Cardiac muscle cell (in vitro differentiated cells and primary cell): ENCODE measurements around the gene PCDH15. TPM values are rescaled to one million over a fixed set of nuclear protein-coding genes. Genes with fewer than 3 reads are reported as not detected.

Experiments
- DNase-seq, 2 donors: peaks; one replicate each; pipeline versions ENCODE4 v3.0.0 to v3.0.0-alpha.2; 2010 to 2017; ENCODE audit warnings: low read depth in 1 of 2, low spot score in 1 of 2
- H3K27ac ChIP-seq: fragments of 200-600 bp; sonication (generic); 2 replicates; pipeline ENCODE4 v1.5.1; 2016
- H3K27me3 ChIP-seq: fragments of 200-600 bp; sonication (generic); 2 replicates; pipeline ENCODE4 v1.6.0; 2016; ENCODE audit warnings: control low read depth
- H3K36me3 ChIP-seq: fragments of 200-600 bp; sonication (generic); 2 replicates; pipeline ENCODE4 v1.5.1; 2016; ENCODE audit warnings: control low read depth
- H3K4me1 ChIP-seq: fragments of 200-600 bp; sonication (generic); 2 replicates; pipeline ENCODE4 v1.8.1; 2017; ENCODE audit warnings: low read depth, mild to moderate bottlenecking, mixed run types
- H3K4me3 ChIP-seq: fragments of 200-600 bp; sonication (generic); 2 replicates; pipeline ENCODE4 v1.5.1; 2016; ENCODE audit warnings: mild to moderate bottlenecking
- H3K9me3 ChIP-seq: fragments of 200-600 bp; sonication (generic); 2 replicates; pipeline ENCODE4 v1.5.1; 2017; ENCODE audit warnings: low read depth, mild to moderate bottlenecking, control low read depth
- polyA plus RNA-seq: library from polyadenylated mRNA; unstranded; fragments of >200 nt; fragmentation: Nextera tagmentation; extraction: Ambion mirVana; gene quantifications from 2 replicates; pipeline ENCODE4 v1.2.1, GENCODE V29; 2016
- total RNA-seq: library from RNA; depleted of rRNA; stranded (reverse); fragments of >200 nt; gene quantifications from 2 replicates; pipeline ENCODE4 v1.2.3, GENCODE V29; 2016
- TF ChIP-seq, protein P1 (sequence below): IDR thresholded peaks from 2 replicates; pipeline ENCODE4 v1.5.1; 2012; ENCODE audit warnings: low read depth, mild to moderate bottlenecking, low read length

PCDH15 gene
- total and polyA plus RNA-seq, 2 experiments from 2014 or later = 0.30 TPM; not detected in 1

DNA sequence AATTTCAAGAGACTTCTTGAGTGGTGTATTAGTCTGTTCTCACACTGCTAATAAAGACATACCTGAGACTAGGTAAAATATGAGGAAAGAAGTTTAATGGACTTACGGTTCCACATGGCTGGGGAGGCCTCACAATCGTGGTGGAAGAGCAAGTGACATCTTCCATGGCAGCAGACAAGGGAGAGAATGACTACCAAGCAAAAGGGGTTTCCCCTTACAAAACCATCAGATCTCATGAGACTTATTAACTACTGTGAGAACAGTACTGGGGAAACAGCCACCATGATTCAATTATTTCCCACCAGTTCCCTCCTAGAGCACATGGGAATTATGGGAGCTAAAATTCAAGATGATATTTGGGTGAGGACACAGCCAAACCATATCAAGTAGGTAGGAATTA, 150.5 kb downstream of the PCDH15 start:
- no peaks in the 10 kb centered on the region for H3K4me1 ChIP-seq
- H3K27ac ChIP-seq = no peak overlapping the region
- no peaks in the 10 kb centered on the region for H3K27me3 ChIP-seq
- TF ChIP-seq, protein P1, sequence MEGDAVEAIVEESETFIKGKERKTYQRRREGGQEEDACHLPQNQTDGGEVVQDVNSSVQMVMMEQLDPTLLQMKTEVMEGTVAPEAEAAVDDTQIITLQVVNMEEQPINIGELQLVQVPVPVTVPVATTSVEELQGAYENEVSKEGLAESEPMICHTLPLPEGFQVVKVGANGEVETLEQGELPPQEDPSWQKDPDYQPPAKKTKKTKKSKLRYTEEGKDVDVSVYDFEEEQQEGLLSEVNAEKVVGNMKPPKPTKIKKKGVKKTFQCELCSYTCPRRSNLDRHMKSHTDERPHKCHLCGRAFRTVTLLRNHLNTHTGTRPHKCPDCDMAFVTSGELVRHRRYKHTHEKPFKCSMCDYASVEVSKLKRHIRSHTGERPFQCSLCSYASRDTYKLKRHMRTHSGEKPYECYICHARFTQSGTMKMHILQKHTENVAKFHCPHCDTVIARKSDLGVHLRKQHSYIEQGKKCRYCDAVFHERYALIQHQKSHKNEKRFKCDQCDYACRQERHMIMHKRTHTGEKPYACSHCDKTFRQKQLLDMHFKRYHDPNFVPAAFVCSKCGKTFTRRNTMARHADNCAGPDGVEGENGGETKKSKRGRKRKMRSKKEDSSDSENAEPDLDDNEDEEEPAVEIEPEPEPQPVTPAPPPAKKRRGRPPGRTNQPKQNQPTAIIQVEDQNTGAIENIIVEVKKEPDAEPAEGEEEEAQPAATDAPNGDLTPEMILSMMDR = no peak
- H3K4me3 ChIP-seq = no peak overlapping the region
- H3K9me3 ChIP-seq = no peaks in the 10 kb centered on the region
- H3K36me3 ChIP-seq = no peaks in the 10 kb centered on the region
- no peak for DNase-seq

DNA sequence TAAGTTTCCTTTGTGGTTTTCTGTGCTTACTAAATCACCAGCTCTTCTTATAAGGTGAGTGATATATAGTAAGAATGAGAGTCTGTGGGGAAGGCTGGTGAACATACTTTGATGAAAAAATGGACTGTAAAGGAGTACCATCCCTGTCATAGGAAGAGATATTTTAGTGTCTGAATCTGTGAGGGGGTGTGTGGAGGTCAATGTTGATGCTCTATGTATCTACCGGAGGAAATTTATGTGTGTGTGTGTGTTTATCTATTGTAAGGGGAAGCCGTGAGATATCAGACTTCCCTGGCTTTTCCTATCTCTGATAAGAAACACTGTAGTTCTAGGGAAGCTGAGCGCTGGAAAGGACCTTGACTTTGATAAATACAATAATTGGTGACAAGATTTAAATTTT, 179.0 kb downstream of the PCDH15 start:
- H3K4me3 ChIP-seq = no peak overlapping the region
- no peaks in the 10 kb centered on the region for H3K36me3 ChIP-seq
- TF ChIP-seq, protein P1 = no peak
- no peaks in the 10 kb centered on the region for H3K27me3 ChIP-seq
- H3K4me1 ChIP-seq = no peaks in the 10 kb centered on the region
- DNase-seq = no peak
- no peaks in the 10 kb centered on the region for H3K9me3 ChIP-seq
- H3K27ac ChIP-seq = no peak overlapping the region

DNA sequence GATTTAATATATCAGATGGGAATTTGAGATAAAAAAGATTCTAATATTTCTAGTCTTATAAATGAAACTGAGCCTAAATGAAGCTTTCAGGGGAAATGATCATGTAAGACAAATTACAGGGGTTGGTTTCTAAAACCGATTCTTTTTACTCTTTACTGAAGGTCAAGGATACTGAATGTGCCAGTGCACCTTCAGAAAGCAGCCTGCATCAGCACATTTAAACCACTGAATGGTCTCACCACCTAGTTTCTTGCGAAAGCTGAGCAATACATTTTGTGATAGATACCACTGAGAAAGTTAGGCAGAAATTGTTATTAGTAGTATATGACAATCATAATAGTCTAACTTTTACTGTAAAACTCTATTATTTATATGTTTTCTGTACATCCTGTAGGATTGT, 180.7 kb downstream of the PCDH15 start:
- TF ChIP-seq, protein P1 = no peak
- Histone ChIP-seq H3K27ac (no peak overlapping the region), H3K36me3 (no peaks in the 10 kb centered on the region), H3K4me3 (no peak overlapping the region), H3K27me3 (no peaks in the 10 kb centered on the region), H3K9me3 (no peaks in the 10 kb centered on the region), H3K4me1 (no peaks in the 10 kb centered on the region)
- DNase-seq = no peak

DNA sequence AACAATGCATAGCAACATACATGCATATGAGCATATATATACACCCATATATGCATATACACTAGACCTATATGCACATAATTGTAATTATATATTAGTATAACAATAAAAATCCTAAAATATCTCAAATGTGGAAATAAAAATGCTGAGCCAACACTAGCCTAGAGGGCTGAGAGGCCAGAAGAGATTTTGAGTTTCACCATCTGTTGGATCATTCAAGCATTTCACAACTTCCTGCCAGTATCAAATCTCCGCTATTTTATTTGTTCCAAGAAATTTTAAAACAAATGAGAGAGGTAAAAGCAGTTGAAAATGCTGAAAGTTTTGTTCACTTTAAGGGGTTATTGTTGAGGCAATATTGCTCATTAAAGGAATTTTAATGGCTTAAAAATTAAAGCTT, 187.0 kb downstream of the PCDH15 start:
- Histone ChIP-seq H3K9me3 (no peaks in the 10 kb centered on the region), H3K27me3 (no peaks in the 10 kb centered on the region), H3K36me3 (no peaks in the 10 kb centered on the region), H3K4me3 (no peak overlapping the region), H3K27ac (no peak overlapping the region), H3K4me1 (no peaks in the 10 kb centered on the region)
- no peak for DNase-seq
- TF ChIP-seq, protein P1 = no peak

DNA sequence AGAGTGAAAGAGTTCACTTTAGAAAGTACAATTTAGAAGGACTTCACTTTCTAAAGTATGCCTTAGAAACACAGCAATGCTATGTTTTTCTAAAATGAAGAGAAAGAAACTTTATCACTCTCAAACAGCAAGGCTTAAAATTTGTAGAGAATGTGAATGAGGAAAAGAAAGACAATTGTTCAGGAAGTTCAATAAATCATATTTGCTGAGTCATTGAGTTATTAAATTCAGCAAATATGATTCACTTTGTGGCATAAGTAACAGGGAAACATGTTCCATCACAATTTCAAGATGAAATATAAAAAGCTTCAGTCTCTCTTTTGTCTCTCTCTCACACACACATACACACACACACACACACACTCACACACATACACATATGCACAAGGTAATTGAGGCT, 187.9 kb downstream of the PCDH15 start:
- Histone ChIP-seq H3K27me3 (no peaks in the 10 kb centered on the region), H3K4me3 (no peak overlapping the region), H3K9me3 (no peaks in the 10 kb centered on the region), H3K27ac (no peak overlapping the region), H3K4me1 (no peaks in the 10 kb centered on the region), H3K36me3 (no peaks in the 10 kb centered on the region)
- DNase-seq = no peak
- TF ChIP-seq, protein P1 = no peak

DNA sequence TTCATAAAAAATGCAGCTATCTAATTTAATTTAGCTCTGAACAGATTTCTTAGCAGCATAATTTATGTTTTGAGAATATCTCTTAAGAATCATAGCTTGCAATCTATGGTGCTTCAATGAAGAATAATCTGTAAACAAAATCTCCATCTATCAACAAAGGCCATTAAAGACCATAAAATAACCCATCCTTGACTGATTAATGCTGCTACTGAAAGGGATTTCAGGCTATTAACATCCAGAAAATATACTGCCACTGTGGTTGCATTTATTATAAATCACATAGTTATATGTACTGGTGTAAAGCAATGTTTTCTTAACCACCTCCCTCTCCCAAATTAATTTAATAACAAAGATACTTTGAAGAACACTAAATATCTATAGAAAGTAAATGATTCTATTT, 191.6 kb downstream of the PCDH15 start:
- DNase-seq = no peak
- TF ChIP-seq, protein P1 = no peak

More for the DNA sequence above, 191.6 kb downstream of the PCDH15 start:
- Histone ChIP-seq H3K4me3 (no peak overlapping the region), H3K36me3 (no peaks in the 10 kb centered on the region), H3K27me3 (no peaks in the 10 kb centered on the region), H3K9me3 (no peaks in the 10 kb centered on the region), H3K27ac (no peak overlapping the region), H3K4me1 (no peaks in the 10 kb centered on the region)
